GM19025 (cell line): Measurements from ENCODE around the gene MDC1.

Experiments used
- ATAC-seq: cut with Tn5 transposase; IDR thresholded peaks from one replicate; pipeline ENCODE4 v1.9.1; 2021; ENCODE audit warnings: mild to moderate bottlenecking, low read depth, moderate library complexity; ENCODE audit not compliant: unreplicated experiment

The MDC1 gene

GRCh38 chr6:30705620-30706019, 11.5 kb downstream of the MDC1 start:
- no peak for ATAC-seq

- no peak for ATAC-seq
Measured at GRCh38 chr6:30703821-30704220, 13.3 kb downstream of the MDC1 start.

- no peak for ATAC-seq
Measured at GRCh38 chr6:30703011-30703410, 14.1 kb downstream of the MDC1 start.

DNA sequence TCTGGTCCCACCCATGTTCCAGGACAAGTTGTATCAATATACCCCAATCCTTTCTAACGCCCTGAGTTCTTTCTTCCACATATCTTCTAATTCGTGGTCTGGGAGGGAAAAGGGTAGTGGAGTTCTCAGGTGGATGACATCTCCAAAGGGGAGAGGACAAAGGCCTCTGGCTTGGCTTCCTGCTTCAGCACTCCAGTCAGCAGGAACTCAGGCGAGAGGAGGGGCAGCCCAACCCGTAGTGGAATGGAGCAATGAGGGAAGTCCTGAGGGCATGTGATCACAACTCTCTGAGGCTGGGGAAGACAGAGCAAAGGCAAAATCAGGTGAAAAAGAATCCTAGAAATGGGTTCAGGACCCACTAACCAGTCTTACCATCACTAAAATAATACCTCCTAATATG, 16.7 kb downstream of the MDC1 start:
- no peak for ATAC-seq

GRCh38 chr6:30696432-30696831, 20.6 kb downstream of the MDC1 start:
- no peak for ATAC-seq

DNA sequence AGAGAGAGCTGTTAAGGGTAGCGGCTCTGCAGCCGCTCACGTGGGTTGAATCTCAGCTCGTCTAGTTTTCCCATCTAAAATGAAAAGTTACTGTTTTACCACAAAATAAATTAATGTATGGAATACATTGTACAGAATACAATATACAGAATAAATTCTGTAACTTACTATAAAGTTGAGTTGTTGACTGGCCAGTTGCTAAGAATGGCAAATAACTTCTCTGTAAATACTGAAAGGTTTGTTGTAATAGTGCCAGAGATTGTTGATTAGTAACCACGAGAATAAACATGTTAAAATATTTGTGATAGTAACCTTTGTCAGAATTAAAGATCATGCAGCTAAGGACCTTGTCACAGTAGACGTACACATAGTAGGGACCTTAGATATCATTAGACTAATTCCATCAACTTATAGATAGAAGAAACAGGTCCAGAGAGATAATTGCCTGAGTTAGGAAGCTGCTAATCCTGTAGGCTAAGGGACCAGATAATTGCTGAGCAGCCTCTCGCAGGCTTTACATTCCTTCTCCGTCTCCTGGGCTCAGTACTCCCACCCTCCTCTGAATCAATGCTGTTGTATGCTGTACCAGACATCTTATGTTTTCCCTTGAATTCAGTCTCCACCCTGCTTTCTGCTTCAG, 25.8 kb downstream of the MDC1 start:
- no peak for ATAC-seq

- ATAC-seq: no peak
Measured at GRCh38 chr6:30690403-30691207, 26.5 kb downstream of the MDC1 start, which contains the start of gene NRM. NRM (minus strand) TSS chr6:30690984; CDS start chr6:30690974, 10 bp downstream.

- ATAC-seq: no peak
Measured at GRCh38 chr6:30689985-30690384, 27.1 kb downstream of the MDC1 start.

- ATAC-seq: no peak
Measured at GRCh38 chr6:30689022-30689865, 27.8 kb downstream of the MDC1 start.

DNA sequence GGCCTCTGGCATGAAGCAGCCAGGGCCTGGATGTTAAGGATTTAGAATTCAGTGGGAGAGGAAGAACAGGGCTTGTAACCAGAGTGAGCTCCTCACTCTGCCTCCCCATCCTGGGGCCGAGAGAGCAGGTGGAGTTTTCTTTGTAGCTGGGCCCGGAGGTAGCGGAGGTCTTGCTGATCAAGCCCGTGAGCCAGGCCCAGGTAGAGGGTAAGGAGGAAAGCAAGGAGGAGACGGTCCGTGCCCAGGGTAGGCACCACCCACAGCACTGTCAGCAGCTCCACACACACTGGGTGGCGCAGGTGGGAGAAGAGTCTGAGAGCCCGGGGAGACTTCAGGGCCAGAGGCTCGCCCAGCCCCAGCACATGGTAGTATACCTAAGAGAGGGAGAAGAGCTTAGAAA, 28.5 kb downstream of the MDC1 start:
- no peak for ATAC-seq

DNA sequence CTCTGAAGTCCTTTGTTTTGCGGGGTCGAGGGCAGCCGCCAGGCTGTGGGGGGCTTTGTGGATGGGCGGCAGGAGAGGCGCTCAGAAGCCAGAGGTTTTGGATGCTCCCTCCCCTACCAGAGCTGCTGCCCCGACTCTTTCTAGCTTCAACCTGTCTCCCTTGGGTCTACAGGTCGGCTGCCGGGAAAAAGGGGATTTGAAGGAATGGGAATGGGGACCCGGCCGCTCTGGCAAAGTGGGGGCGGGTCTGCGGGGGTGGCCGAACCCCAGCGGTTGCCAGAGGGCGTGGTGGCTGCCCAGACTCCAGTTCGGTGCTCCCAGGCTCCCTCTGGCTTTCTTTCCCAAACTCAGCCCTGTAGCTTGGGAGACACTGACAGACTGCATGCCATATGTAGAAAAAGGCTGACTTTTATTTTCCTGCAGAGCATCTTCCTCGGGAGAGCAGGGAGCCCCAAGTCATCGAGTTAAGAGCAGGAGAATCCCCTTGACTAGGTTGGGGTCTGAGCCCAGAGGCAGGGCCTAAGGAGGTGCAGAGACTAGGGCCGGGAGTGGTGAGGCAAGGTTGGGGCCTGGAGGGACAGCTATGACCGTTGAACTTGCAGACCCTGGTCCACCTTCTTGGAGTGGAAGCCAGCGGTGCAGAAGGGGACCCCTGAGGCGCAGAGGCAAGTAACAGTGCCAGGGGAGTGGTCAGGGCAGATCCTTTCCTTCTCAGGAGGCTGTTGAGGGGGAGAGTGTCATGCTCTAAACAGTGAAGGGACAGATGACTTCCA, 29.2 kb downstream of the MDC1 start:
- ATAC-seq: no peak

- peak; percentile 55 for ATAC-seq
Measured at GRCh38 chr6:30686908-30687658, 30.0 kb downstream of the MDC1 start.

DNA sequence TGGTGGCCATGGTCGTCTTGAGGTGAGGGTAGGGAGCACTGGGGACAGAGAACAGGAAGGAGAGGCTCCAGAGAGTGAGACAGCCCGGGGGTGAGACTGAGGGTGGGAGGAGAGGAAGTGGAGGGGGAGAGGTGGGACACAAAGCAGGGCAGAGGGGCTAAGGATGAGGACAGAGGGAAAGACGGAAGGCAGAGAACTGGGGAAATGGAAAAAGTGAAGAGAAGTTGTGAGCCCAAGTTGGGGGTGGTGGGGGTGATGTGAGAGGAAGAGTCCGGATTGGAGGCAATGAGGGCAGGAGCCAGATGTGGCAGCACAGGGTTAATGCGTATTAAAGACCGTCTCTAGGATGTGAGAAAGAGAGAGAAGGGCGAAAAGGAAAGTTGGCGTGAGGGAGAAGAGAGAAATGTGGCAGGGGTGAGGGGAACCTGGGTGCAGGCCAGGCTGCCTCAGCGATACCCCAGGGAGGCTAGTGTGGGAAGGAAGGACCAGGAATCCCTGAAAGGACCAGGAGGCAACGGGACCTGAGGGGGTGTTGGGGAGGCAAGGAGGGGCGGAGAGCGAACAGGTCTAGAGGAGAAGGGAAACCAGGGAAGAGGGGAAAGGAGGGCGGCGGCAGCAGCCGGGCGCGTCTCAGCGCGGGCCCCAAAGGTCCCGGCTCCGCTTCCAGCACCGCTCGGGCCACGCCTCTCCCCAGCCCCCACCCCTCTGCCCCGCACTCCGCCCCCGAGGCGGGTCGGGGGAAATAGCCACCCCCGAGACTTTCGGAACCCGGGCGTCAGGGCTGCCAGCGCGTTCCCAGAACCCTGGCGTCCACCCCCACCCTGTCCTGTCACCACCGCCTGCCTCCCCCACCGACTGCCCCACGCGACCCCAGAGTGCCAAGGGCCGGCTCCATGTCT, 30.8 kb downstream of the MDC1 start, which contains the start of gene PPP1R18:
Gene PPP1R18 (minus strand): TSS at position 637 of the 899 bp plus-strand sequence. CDS start 627 bp downstream, at position 10.
- ATAC-seq: peak; percentile 17

DNA sequence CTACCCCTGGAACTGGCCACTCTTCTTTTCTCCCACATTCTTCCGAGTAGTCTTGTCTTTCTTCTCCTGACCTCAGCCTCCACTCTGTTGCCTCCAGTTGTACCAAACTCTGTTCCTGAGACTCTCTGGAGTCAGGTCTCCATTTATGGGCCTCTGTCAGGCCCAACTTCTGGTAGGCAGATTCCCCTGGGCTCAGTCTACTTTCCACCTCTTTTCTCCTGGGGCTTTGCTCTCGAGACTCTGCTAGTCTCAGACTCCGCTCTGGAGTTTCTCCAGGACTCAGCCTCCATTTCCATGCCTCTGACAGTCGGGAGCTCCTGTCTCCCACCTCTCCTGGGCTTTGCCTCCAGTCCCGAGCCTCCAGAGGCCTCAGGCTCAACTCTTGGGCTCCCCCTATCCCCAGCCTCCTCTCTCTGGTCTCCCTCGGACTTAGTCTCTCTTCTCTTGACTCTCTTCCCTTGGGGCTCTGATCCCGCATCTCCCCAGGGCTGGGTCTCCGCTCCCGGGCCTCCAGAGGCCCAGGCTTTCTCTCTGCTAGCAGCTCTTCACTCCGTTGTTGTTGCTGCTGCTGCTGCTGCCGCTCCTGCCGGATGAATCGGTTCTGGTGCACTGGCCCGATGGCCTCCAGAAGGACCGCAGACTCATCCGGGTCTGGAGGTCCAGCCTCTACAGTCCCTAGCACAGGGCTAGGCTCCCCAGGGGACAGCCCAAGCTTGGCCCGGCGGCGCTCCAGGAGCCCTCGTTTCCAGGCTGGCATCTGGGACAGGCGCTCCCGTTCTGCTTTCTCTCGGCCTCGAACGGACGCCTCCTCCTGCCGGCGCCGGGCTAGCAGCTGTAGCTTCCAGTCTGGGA, 31.7 kb downstream of the MDC1 start:
- no peak for ATAC-seq

DNA sequence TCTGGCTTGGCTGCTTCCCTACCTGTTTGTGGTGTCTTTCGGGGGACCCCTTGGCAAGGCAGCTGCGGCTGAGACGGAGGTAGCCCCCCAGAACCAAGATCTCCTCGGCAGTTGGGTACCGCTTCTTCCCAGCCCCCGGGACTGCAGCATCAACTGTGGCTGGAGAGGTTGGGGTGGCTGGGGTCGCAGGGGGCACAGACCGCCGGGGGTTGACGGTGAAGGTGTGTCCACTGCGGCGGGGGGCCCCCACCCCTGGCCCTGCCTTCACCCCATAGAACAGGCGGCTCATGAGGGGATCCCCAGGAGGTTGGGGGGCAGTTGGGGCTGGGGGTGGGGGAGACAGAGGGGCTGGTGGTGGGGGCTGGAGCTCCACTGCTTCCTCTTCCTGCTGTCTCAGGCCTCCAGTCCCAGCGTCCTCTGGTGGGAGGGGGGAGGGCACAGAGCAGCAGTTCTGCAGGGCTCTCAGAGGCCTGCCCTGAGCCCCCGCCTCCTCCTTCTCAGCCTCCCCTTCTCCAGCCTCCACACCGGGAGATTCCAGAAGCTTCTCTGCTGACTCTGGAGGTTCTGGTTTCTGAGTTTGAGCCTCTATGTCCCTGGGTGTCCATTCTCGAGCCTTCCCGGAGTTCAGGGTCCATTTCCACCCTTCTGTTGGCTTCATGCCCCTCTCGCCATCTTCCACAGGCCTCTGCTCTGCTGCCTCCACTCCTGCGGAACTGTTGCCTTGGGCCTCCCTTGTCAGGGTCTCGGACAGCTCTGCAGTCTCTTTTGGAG, 32.5 kb downstream of the MDC1 start:
- no peak for ATAC-seq

- ATAC-seq: no peak
Measured at GRCh38 chr6:30683980-30684338, 33.1 kb downstream of the MDC1 start.
